ENCODE results near the gene EIF1AD.

DNA sequence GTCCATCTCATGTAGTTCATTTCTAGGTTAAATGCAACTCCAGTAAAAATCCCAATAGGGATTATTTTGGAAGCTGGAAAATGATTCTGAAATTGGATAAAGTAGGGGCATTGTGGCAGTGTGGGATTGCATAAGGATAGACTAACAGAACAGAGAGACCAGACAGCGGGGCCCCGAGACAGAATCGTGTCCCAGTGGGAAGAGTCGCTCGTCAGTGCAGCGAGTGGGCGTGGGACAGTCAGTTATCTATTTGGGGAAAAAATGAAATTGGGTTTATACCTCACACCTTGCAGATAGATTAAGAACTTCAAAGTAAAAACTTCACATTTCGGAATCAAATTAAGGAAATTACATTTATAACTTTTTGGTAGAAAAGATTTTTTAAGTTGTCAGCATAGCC is 29.8 kb downstream of the EIF1AD start:
- TF ChIP-seq, protein P1, sequence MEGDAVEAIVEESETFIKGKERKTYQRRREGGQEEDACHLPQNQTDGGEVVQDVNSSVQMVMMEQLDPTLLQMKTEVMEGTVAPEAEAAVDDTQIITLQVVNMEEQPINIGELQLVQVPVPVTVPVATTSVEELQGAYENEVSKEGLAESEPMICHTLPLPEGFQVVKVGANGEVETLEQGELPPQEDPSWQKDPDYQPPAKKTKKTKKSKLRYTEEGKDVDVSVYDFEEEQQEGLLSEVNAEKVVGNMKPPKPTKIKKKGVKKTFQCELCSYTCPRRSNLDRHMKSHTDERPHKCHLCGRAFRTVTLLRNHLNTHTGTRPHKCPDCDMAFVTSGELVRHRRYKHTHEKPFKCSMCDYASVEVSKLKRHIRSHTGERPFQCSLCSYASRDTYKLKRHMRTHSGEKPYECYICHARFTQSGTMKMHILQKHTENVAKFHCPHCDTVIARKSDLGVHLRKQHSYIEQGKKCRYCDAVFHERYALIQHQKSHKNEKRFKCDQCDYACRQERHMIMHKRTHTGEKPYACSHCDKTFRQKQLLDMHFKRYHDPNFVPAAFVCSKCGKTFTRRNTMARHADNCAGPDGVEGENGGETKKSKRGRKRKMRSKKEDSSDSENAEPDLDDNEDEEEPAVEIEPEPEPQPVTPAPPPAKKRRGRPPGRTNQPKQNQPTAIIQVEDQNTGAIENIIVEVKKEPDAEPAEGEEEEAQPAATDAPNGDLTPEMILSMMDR (IDR thresholded peaks at IDR 0.05) = no peak
- TF ChIP-seq POLR2AphosphoS5 (IDR thresholded peaks at IDR 0.05; ENCODE audit: low read depth, low read length) (no peak), SIN3A (IDR thresholded peaks at IDR 0.05; ENCODE audit: borderline replicate concordance, insufficient read depth, low read depth, low read length) (no peak)
- TF ChIP-seq, protein P2, sequence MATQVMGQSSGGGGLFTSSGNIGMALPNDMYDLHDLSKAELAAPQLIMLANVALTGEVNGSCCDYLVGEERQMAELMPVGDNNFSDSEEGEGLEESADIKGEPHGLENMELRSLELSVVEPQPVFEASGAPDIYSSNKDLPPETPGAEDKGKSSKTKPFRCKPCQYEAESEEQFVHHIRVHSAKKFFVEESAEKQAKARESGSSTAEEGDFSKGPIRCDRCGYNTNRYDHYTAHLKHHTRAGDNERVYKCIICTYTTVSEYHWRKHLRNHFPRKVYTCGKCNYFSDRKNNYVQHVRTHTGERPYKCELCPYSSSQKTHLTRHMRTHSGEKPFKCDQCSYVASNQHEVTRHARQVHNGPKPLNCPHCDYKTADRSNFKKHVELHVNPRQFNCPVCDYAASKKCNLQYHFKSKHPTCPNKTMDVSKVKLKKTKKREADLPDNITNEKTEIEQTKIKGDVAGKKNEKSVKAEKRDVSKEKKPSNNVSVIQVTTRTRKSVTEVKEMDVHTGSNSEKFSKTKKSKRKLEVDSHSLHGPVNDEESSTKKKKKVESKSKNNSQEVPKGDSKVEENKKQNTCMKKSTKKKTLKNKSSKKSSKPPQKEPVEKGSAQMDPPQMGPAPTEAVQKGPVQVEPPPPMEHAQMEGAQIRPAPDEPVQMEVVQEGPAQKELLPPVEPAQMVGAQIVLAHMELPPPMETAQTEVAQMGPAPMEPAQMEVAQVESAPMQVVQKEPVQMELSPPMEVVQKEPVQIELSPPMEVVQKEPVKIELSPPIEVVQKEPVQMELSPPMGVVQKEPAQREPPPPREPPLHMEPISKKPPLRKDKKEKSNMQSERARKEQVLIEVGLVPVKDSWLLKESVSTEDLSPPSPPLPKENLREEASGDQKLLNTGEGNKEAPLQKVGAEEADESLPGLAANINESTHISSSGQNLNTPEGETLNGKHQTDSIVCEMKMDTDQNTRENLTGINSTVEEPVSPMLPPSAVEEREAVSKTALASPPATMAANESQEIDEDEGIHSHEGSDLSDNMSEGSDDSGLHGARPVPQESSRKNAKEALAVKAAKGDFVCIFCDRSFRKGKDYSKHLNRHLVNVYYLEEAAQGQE (IDR thresholded peaks at IDR 0.05; ENCODE audit: insufficient read depth in 1 of 2, low read depth in 2 of 2, low read length in 1 of 2) = no peak
